Neuron (in vitro differentiated cells): ENCODE data around the gene LRRC40.

Experiments
- H2AFZ ChIP-seq: one replicate; pipeline ENCODE4 v1.6.1; 2013; ENCODE audit warnings: low read depth, mild to moderate bottlenecking, inconsistent platforms, low read length, moderate library complexity
- H3K27me3 ChIP-seq: one replicate; pipeline ENCODE4 v1.6.1; 2013; ENCODE audit warnings: low read length; ENCODE audit not compliant: insufficient read depth
- H3K36me3 ChIP-seq: one replicate; pipeline ENCODE4 v1.6.1; 2013; ENCODE audit warnings: low read length; ENCODE audit not compliant: insufficient read depth
- H3K4me1 ChIP-seq: one replicate; pipeline ENCODE4 v1.6.1; 2013; ENCODE audit warnings: low read length; ENCODE audit not compliant: insufficient read depth
- H3K4me3 ChIP-seq: 2 replicates; pipeline ENCODE4 v1.5.1; 2013; ENCODE audit warnings: mild to moderate bottlenecking, low read length, moderate library complexity
- H3K9me3 ChIP-seq: one replicate; pipeline ENCODE4 v1.6.1; 2013; ENCODE audit warnings: low read length

Gene LRRC40

DNA sequence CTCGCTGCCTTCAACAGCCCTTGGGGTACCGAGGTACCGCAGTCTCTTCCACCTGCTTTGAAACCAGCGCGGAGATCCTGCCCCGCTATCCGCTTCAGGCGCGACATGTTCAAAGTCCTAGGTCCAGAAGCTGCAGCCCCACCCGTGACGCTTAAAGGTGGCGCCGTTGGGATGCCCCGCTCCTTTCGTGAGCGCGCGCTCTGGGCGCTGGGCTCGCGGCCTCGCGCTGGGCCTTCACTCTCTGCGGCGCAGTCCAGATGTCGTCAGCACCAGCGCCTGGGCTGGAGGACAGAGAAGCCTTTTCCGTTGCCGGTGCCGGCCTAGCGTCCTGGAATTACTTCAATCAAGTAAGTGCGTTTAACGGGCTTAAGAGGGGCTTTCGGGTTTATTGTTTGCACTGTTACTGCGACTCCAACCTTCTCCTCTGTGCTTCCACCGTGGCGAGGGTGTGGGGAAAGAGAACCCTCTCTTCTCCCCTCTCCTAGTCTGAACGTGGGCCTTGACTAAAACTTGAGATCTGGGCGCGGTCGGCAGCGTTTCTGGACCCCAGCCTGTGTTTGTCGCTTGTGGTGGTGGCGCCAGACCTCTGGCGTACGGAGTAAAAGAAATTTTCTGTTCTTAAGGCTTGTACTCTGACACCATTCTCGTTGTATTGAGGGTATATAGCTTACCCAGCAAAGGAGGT, at the start of gene LRRC40:
Gene LRRC40 (minus strand): TSS at position 146 of the 685 bp plus-strand sequence. CDS start 39 bp downstream, at position 107.
- H3K4me3 ChIP-seq, result peak within 1 kb of the TSS; percentile 67
- H3K9me3 ChIP-seq, result no peaks in the 10 kb centered on the region
- peaks cover 17% of the 10 kb centered on the region for H3K36me3 ChIP-seq
- H2AFZ ChIP-seq, result peak within 1 kb of the TSS; percentile 42
- H3K4me1 ChIP-seq, result peaks cover 23% of the 10 kb centered on the region
- no peaks in the 10 kb centered on the region for H3K27me3 ChIP-seq

DNA sequence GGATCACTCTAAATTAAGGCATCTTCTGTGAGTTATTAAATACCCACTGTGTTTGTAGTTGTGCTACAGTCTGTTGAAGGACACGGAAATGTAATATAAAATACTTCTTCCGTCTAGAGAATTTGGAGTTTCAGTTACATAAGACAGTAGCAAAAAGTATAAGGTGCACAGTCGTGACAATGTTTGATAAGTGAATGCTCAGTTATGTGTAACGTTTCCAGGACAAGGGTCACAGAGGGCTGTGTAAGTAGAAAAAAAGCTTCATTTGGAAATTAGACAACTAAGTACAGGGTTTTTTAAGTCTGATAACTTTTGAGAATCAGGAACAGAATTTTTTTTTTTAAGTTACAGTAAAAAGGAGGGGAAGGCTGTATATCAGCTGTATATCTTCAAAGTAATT, 43.4 kb upstream of the LRRC40 start:
- H3K9me3 ChIP-seq, result no peaks in the 10 kb centered on the region
- H3K27me3 ChIP-seq, result no peaks in the 10 kb centered on the region
- no peaks in the 10 kb centered on the region for H3K4me1 ChIP-seq
- H2AFZ ChIP-seq, result no peak overlapping the region
- H3K36me3 ChIP-seq, result peaks cover 95% of the 10 kb centered on the region
- no peak overlapping the region for H3K4me3 ChIP-seq

DNA sequence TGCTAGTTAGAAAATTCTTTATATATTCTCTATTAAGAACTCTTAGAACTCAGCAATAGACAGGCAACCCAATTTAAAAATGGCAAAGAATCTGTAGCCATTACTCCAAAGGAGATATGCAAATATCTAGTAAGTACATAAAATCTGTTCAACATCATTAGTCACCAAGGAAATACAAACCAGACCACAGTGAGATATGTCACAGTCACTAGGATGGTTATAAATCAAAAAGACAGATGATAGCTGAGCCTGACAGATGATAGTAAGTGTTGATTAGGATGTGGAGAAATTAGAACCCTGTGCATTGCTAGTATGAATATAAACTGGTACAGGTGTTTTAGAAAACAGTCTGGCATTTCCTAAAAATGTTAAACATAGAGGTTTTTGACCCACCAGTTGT, 42.4 kb upstream of the LRRC40 start:
- no peaks in the 10 kb centered on the region for H3K4me1 ChIP-seq
- no peaks in the 10 kb centered on the region for H3K9me3 ChIP-seq
- peaks cover 100% of the 10 kb centered on the region for H3K36me3 ChIP-seq
- no peak overlapping the region for H2AFZ ChIP-seq
- no peak overlapping the region for H3K4me3 ChIP-seq
- H3K27me3 ChIP-seq, result no peaks in the 10 kb centered on the region

DNA sequence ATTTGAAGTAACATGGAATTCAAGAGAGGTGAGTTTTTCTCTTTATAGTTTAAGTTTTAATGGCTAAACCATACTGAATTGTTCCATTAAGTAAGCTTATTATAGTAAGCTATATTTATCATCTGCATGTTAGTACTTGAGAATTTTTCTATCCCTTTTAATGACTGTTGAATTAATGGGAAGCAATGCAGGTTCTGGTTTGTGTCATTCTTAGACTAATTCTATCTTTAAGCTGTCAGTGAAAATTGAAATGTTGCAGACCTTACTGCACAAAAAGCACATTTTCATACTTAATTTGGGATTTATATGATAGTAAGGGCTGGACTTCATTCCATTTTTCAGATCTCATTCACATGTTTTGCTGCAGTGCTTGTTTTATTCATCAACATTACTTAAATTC, 41.7 kb upstream of the LRRC40 start:
- peaks cover 100% of the 10 kb centered on the region for H3K36me3 ChIP-seq
- no peaks in the 10 kb centered on the region for H3K9me3 ChIP-seq
- no peaks in the 10 kb centered on the region for H3K4me1 ChIP-seq
- no peak overlapping the region for H2AFZ ChIP-seq
- no peak overlapping the region for H3K4me3 ChIP-seq
- no peaks in the 10 kb centered on the region for H3K27me3 ChIP-seq

GRCh38 chr1:70239940-70240339, 34.6 kb upstream of the LRRC40 start:
- no peaks in the 10 kb centered on the region for H3K4me1 ChIP-seq
- H3K36me3 ChIP-seq, result peaks cover 99% of the 10 kb centered on the region

GRCh38 chr1:70234733-70235132, 29.4 kb upstream of the LRRC40 start:
- no peak overlapping the region for H2AFZ ChIP-seq
- H3K36me3 ChIP-seq, result peaks cover 97% of the 10 kb centered on the region
- H3K27me3 ChIP-seq, result no peaks in the 10 kb centered on the region
- no peak overlapping the region for H3K4me3 ChIP-seq
- no peaks in the 10 kb centered on the region for H3K4me1 ChIP-seq
- no peaks in the 10 kb centered on the region for H3K9me3 ChIP-seq

More at GRCh38 chr1:70239940-70240339, 34.6 kb upstream of the LRRC40 start:
- H3K9me3 ChIP-seq, result no peaks in the 10 kb centered on the region
- no peak overlapping the region for H3K4me3 ChIP-seq
- no peaks in the 10 kb centered on the region for H3K27me3 ChIP-seq
- H2AFZ ChIP-seq, result no peak overlapping the region

DNA sequence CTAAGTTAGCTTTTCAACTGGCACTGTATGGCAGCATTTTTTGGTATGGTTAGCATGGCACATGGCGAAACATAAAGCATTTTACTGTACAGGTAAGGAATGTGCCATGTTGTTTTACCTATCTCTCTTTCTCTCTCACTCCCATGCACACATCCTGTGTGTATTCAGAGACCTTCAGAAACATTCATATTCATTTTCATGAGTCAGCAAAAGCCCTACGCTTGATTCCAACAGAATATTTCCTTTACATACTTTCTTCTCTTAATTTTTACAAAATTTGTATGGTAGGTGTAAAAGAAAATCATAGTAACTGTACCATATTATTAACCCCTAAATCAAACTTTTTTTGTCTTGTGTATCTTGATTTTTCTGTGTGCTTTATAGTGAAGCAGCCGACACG, 26.1 kb upstream of the LRRC40 start:
- Histone ChIP-seq H2AFZ (no peak overlapping the region), H3K36me3 (peaks cover 95% of the 10 kb centered on the region), H3K4me1 (peaks cover 2% of the 10 kb centered on the region), H3K4me3 (no peak overlapping the region), H3K27me3 (no peaks in the 10 kb centered on the region), H3K9me3 (no peaks in the 10 kb centered on the region)

DNA sequence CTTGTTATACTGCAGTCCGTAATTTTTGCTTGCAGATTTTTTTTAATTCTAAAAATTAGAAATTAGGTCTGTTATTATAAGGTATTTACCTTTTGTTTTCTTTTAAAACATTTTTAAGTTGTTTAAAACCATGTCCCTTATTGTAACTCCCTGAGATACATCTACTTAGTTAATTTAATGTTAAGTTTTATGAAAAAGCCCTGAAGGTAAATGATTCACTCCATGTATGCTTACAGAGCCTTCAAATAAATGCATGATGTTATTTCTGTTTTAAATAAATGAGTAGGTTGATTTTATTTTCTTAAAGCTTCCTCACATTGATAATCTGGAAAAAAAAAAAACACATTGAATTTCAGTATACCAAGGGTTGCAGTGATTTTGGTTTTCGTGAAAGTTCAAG, 23.3 kb upstream of the LRRC40 start:
- H3K4me3 ChIP-seq, result no peak overlapping the region
- H2AFZ ChIP-seq, result no peak overlapping the region
- H3K36me3 ChIP-seq, result peaks cover 88% of the 10 kb centered on the region

GRCh38 chr1:70227439-70227838, 22.1 kb upstream of the LRRC40 start:
- Histone ChIP-seq H3K36me3 (peaks cover 88% of the 10 kb centered on the region), H3K4me1 (peaks cover 19% of the 10 kb centered on the region), H3K9me3 (no peaks in the 10 kb centered on the region)

More for the DNA sequence above, 23.3 kb upstream of the LRRC40 start:
- H3K4me1 ChIP-seq, result peaks cover 7% of the 10 kb centered on the region
- no peaks in the 10 kb centered on the region for H3K27me3 ChIP-seq
- H3K9me3 ChIP-seq, result no peaks in the 10 kb centered on the region

GRCh38 chr1:70224954-70225353, 19.6 kb upstream of the LRRC40 start:
- H3K9me3 ChIP-seq, result no peaks in the 10 kb centered on the region
- no peak overlapping the region for H3K4me3 ChIP-seq
- peaks cover 29% of the 10 kb centered on the region for H3K4me1 ChIP-seq
- no peaks in the 10 kb centered on the region for H3K27me3 ChIP-seq
- peaks cover 65% of the 10 kb centered on the region for H3K36me3 ChIP-seq
- no peak overlapping the region for H2AFZ ChIP-seq

More at GRCh38 chr1:70227439-70227838, 22.1 kb upstream of the LRRC40 start:
- no peak overlapping the region for H3K4me3 ChIP-seq
- H3K27me3 ChIP-seq, result no peaks in the 10 kb centered on the region
- H2AFZ ChIP-seq, result no peak overlapping the region

- Histone ChIP-seq H3K36me3 (peaks cover 46% of the 10 kb centered on the region), H3K4me1 (peaks cover 29% of the 10 kb centered on the region)
Observed at GRCh38 chr1:70222716-70223235, 17.4 kb upstream of the LRRC40 start.

GRCh38 chr1:70221238-70222121, 16.1 kb upstream of the LRRC40 start, which contains the start of gene SRSF11:
TSS of gene SRSF11 (plus strand) at chr1:70221380. CDS start at chr1:70221637, 257 bp downstream.
- Histone ChIP-seq H3K9me3 (no peaks in the 10 kb centered on the region), H2AFZ (peak within 1 kb of the TSS; percentile 69), H3K4me3 (peak within 1 kb of the TSS; percentile 91), H3K27me3 (no peaks in the 10 kb centered on the region), H3K4me1 (peaks cover 27% of the 10 kb centered on the region), H3K36me3 (peaks cover 39% of the 10 kb centered on the region)

More at GRCh38 chr1:70222716-70223235, 17.4 kb upstream of the LRRC40 start:
- H2AFZ ChIP-seq, result no peak overlapping the region
- peak overlapping the region; percentile 91 for H3K4me3 ChIP-seq
- no peaks in the 10 kb centered on the region for H3K27me3 ChIP-seq
- no peaks in the 10 kb centered on the region for H3K9me3 ChIP-seq
